GM12874 (cell line): ENCODE data around the gene SMIM44.

ENCODE experiments used
- CTCF ChIP-seq: IDR thresholded peaks from 2 replicates; pipeline ENCODE4 v1.5.1; 2011; ENCODE audit warnings: low read depth, mild to moderate bottlenecking, control low read depth, low read length, moderate library complexity; ENCODE audit not compliant: insufficient read depth

Gene SMIM44

GRCh38 chr19:3501780-3502179, 18.5 kb upstream of the SMIM44 start:
- no peak for TF ChIP-seq CTCF

- TF ChIP-seq CTCF = no peak
Measured at GRCh38 chr19:3500429-3501101, 17.3 kb upstream of the SMIM44 start, which contains the start of gene DOHH. DOHH (minus strand) TSS chr19:3500674; CDS start chr19:3496814, 3,860 bp downstream.

GRCh38 chr19:3499738-3500428, 16.6 kb upstream of the SMIM44 start:
- TF ChIP-seq CTCF = no peak

GRCh38 chr19:3497757-3498520, 14.7 kb upstream of the SMIM44 start:
- no peak for TF ChIP-seq CTCF

GRCh38 chr19:3496392-3497273, 13.4 kb upstream of the SMIM44 start:
- TF ChIP-seq CTCF = no peak

GRCh38 chr19:3494559-3494958, 11.3 kb upstream of the SMIM44 start:
- TF ChIP-seq CTCF = no peak
